Tibial nerve (tissue), 4 donors: ENCODE data around the gene PPEF1. TPM values are rescaled to one million over a fixed set of nuclear protein-coding genes. Genes with fewer than 3 reads are reported as not detected.
"Not testable (repeated sequence)": the region's sequence is repeated elsewhere in the genome, so short reads cannot be mapped to it uniquely, and the experiment has no call there.

ENCODE experiments used
- DNase-seq, 2 donors: peaks; one replicate each; pipeline ENCODE4 v3.0.0-alpha.2; 2019; ENCODE audit warnings: low spot score in 2 of 2
- H3K27ac ChIP-seq, 4 donors: fragments of 200-600 bp; sonication (generic) in 3 of 4; one replicate each; pipeline ENCODE4 v1.5.1; 2017 to 2019; ENCODE audit warnings: mild to moderate bottlenecking in 1 of 4
- H3K27me3 ChIP-seq, 2 donors: fragments of 200-600 bp; sonication (generic) in 1 of 2; one replicate each; pipeline versions ENCODE4 v1.5.1 to v1.6.0; 2017 to 2019
- H3K36me3 ChIP-seq, 3 donors: fragments of 200-600 bp; sonication (generic); one replicate each; pipeline ENCODE4 v1.5.1; 2018 to 2019
- H3K4me1 ChIP-seq, 4 donors: fragments of 200-600 bp; sonication (generic) in 3 of 4; one replicate each; pipeline ENCODE4 v1.5.1; 2017 to 2019
- H3K4me3 ChIP-seq, 4 donors: fragments of 200-600 bp; sonication (generic) in 3 of 4; one replicate each; pipeline ENCODE4 v1.5.1; 2017 to 2019; ENCODE audit warnings: mild to moderate bottlenecking in 1 of 4, moderate library complexity in 1 of 4
- H3K9me3 ChIP-seq, 4 donors: fragments of 200-600 bp; sonication (generic) in 3 of 4; one replicate each; pipeline ENCODE4 v1.5.1; 2017 to 2019
- CTCF ChIP-seq, 5 experiments: fragments of 200-600 bp in 3 of 5; fragments of 450-650 bp in 2 of 5; sonication (generic) in 3 of 5; IDR thresholded peaks; one replicate each; pipeline ENCODE4 v1.5.1; 2016 to 2019; ENCODE audit warnings: antibody characterized with exemption in 5 of 5, mild to moderate bottlenecking in 3 of 5, moderate library complexity in 2 of 5
- EP300 ChIP-seq, 2 donors: sonication (generic); formaldehyde crosslinking; IDR thresholded peaks; one replicate each; pipeline ENCODE4 v1.6.1; 2017; ENCODE audit warnings: antibody characterized with exemption in 2 of 2, mild to moderate bottlenecking in 1 of 2
- POLR2A ChIP-seq, 2 donors: fragments of 450-650 bp; IDR thresholded peaks; one replicate each; pipeline ENCODE4 v1.6.1; 2017; ENCODE audit warnings: antibody characterized with exemption in 2 of 2, mild to moderate bottlenecking in 2 of 2, moderate library complexity in 2 of 2
- WGBS, 2 donors: methylation state at CpG; one replicate each; pipeline ENCODE4 v1.1.5; 2018; 5-methylcytosine and 5-hydroxymethylcytosine counted together
- total RNA-seq, 4 donors: library from RNA; depleted of rRNA; stranded (reverse); fragments of >200 nt; gene quantifications; one replicate each; pipeline ENCODE4 v1.1.0, GENCODE V29; 2016

PPEF1 gene
- total RNA-seq, 4 donors from 2014 or later: 0.22 TPM; not detected in 3

- Histone ChIP-seq H3K9me3 (no peaks in the 10 kb centered on the region), H3K27me3 (no peaks in the 10 kb centered on the region), H3K4me3 (no peak overlapping the region), H3K27ac (no peak overlapping the region), H3K4me1 (no peaks in the 10 kb centered on the region), H3K36me3 (no peaks in the 10 kb centered on the region)
- no peak for DNase-seq
- 71 to 85% methylated on average over 2 of the region's 2 CpGs for WGBS, 2 donors
- no peak for TF ChIP-seq POLR2A (IDR thresholded peaks at IDR 0.05)
- TF ChIP-seq EP300 (IDR thresholded peaks at IDR 0.05): no peak
- TF ChIP-seq CTCF (IDR thresholded peaks at IDR 0.05): no peak
These were observed 46.2 kb downstream of the PPEF1 start for GRCh38 chrX:18753631-18754030.

GRCh38 chrX:18755651-18756050, 48.2 kb downstream of the PPEF1 start:
- Histone ChIP-seq H3K27ac (no peak overlapping the region), H3K4me3 (no peak overlapping the region), H3K36me3 (no peaks in the 10 kb centered on the region), H3K4me1 (no peaks in the 10 kb centered on the region), H3K27me3 (no peaks in the 10 kb centered on the region), H3K9me3 (no peaks in the 10 kb centered on the region)
- 29 to 49% methylated on average over 4 of the region's 4 CpGs for WGBS, 2 donors
- TF ChIP-seq POLR2A (IDR thresholded peaks at IDR 0.05) (no peak), CTCF (IDR thresholded peaks at IDR 0.05) (no peak), EP300 (IDR thresholded peaks at IDR 0.05) (no peak)
- no peak for DNase-seq

GRCh38 chrX:18757956-18758932, 50.8 kb downstream of the PPEF1 start:
- no peak overlapping the region for H3K27ac ChIP-seq
- no peaks in the 10 kb centered on the region for H3K27me3 ChIP-seq
- 64 to 74% methylated on average over 11 of the region's 11 CpGs for WGBS, 2 donors
- H3K36me3 ChIP-seq: no peaks in the 10 kb centered on the region
- TF ChIP-seq CTCF (IDR thresholded peaks at IDR 0.05): no peak
- H3K4me1 ChIP-seq: no peaks in the 10 kb centered on the region
- no peaks in the 10 kb centered on the region for H3K9me3 ChIP-seq
- no peak for DNase-seq
- H3K4me3 ChIP-seq: no peak overlapping the region

- Histone ChIP-seq H3K27ac (no peak overlapping the region), H3K4me1 (no peaks in the 10 kb centered on the region), H3K9me3 (no peaks in the 10 kb centered on the region), H3K27me3 (no peaks in the 10 kb centered on the region), H3K4me3 (no peak overlapping the region), H3K36me3 (no peaks in the 10 kb centered on the region)
- no peak for DNase-seq
- TF ChIP-seq POLR2A (IDR thresholded peaks at IDR 0.05): no peak
- no peak for TF ChIP-seq EP300 (IDR thresholded peaks at IDR 0.05)
- TF ChIP-seq CTCF (IDR thresholded peaks at IDR 0.05): no peak
- 90 to 92% methylated on average over 3 of the region's 3 CpGs for WGBS, 2 donors
These were observed 54.3 kb downstream of the PPEF1 start for GRCh38 chrX:18761750-18762149.

- 54 to 87% methylated on average over 3 of the region's 3 CpGs for WGBS, 2 donors
- not testable (repeated sequence) for H3K4me1 ChIP-seq, H3K9me3 ChIP-seq, H3K36me3 ChIP-seq, H3K27me3 ChIP-seq, H3K4me3 ChIP-seq, H3K27ac ChIP-seq, DNase-seq
These were observed 55.7 kb downstream of the PPEF1 start for GRCh38 chrX:18763106-18763505.
